AG04450 (cell line): ENCODE measurements around the gene LMF1. TPM values are rescaled to one million over a fixed set of nuclear protein-coding genes. Genes with fewer than 3 reads are reported as not detected.

ENCODE experiments used
- CTCF ChIA-PET: fragments of 300-600, 350-600 bp; formaldehyde crosslinking; extraction: SDS; loops from one replicate; lab custom pipeline; 2022; ENCODE audit warnings: antibody characterized with exemption, inconsistent platforms; lab: Charles Lee
- POLR2A ChIA-PET: fragments of 350-600 bp; formaldehyde crosslinking; extraction: SDS; loops from one replicate; lab custom pipeline; 2021; ENCODE audit warnings: antibody characterized with exemption, inconsistent platforms; lab: Yijun Ruan, JAX
- DNase-seq: peaks from one replicate; pipeline ENCODE4 v3.0.0-alpha.2; 2011; ENCODE audit warnings: low read depth, low spot score
- H3K27ac ChIP-seq: one replicate; pipeline ENCODE4 v1.5.1; 2012; ENCODE audit warnings: low read depth, low read length, control low read depth
- H3K27me3 ChIP-seq: one replicate; pipeline ENCODE4 v1.6.0; 2012; ENCODE audit warnings: low read length; ENCODE audit not compliant: control insufficient read depth, insufficient read depth
- H3K4me3 ChIP-seq: 2 replicates; pipeline ENCODE4 v1.5.1; 2011; ENCODE audit warnings: mild to moderate bottlenecking, low read depth, low read length, control low read depth
- H3K9me3 ChIP-seq: 2 replicates; pipeline ENCODE4 v1.5.1; 2012; ENCODE audit warnings: low read length; ENCODE audit not compliant: control insufficient read depth, insufficient read depth
- polyA plus RNA-seq: library from polyadenylated mRNA; depleted of rRNA; stranded (reverse); fragments of >200 nt; gene quantifications from 2 replicates; pipeline ENCODE4 v1.2.3, GENCODE V29; 2011
- TF ChIP-seq, protein P1 (sequence below): IDR thresholded peaks from 2 replicates; pipeline ENCODE4 v1.5.1; 2011; ENCODE audit warnings: low read depth, low read length, control low read depth, inconsistent platforms

The LMF1 gene
- polyA plus RNA-seq, 1 experiment, result 11.8 TPM

- H3K27ac ChIP-seq, result no peak overlapping the region
- no peak overlapping the region for H3K4me3 ChIP-seq
- POLR2A ChIA-PET, result no interaction called here
- CTCF ChIA-PET, result no interaction called here
- no peak for DNase-seq
- peaks cover 3% of the 10 kb centered on the region for H3K27me3 ChIP-seq
- peaks cover 53% of the 10 kb centered on the region for H3K9me3 ChIP-seq
- TF ChIP-seq, protein P1, sequence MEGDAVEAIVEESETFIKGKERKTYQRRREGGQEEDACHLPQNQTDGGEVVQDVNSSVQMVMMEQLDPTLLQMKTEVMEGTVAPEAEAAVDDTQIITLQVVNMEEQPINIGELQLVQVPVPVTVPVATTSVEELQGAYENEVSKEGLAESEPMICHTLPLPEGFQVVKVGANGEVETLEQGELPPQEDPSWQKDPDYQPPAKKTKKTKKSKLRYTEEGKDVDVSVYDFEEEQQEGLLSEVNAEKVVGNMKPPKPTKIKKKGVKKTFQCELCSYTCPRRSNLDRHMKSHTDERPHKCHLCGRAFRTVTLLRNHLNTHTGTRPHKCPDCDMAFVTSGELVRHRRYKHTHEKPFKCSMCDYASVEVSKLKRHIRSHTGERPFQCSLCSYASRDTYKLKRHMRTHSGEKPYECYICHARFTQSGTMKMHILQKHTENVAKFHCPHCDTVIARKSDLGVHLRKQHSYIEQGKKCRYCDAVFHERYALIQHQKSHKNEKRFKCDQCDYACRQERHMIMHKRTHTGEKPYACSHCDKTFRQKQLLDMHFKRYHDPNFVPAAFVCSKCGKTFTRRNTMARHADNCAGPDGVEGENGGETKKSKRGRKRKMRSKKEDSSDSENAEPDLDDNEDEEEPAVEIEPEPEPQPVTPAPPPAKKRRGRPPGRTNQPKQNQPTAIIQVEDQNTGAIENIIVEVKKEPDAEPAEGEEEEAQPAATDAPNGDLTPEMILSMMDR, result no peak
Measured at GRCh38 chr16:966505-966904, 4.3 kb downstream of the LMF1 start.

- Histone ChIP-seq H3K4me3 (no peak overlapping the region), H3K9me3 (peaks cover 49% of the 10 kb centered on the region), H3K27ac (no peak overlapping the region), H3K27me3 (no peaks in the 10 kb centered on the region)
- TF ChIP-seq, protein P1, result no peak
- POLR2A ChIA-PET, result no interaction called here
- CTCF ChIA-PET, result no interaction called here
- DNase-seq, result no peak
Measured at GRCh38 chr16:966035-966434, 4.7 kb downstream of the LMF1 start.

DNA sequence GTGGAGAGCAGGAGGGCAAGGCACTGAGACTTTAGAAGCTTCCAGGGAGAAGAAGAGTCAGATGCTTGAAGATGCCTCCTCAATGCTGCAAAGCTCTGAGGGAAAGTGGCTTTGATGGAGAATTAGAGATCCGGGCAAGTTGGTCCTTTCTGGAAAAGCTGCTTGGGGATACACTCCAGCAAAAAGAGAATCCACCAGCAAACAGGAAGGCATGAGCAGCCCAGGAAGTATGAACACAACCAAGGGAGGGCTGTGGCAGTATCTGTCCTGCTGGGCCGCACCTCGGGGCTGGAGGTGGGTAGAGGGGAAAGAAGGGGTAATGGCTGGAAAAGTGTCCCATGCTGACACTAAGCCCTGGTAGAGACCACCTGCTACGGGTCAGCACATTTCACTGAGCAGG, 5.3 kb downstream of the LMF1 start:
- no peaks in the 10 kb centered on the region for H3K27me3 ChIP-seq
- DNase-seq, result no peak
- H3K9me3 ChIP-seq, result peaks cover 48% of the 10 kb centered on the region
- POLR2A ChIA-PET, result no interaction called here
- no peak overlapping the region for H3K4me3 ChIP-seq
- CTCF ChIA-PET, result no interaction called here
- TF ChIP-seq, protein P1, result no peak
- no peak overlapping the region for H3K27ac ChIP-seq

- DNase-seq, result no peak
- Histone ChIP-seq H3K27ac (no peak overlapping the region), H3K9me3 (peaks cover 48% of the 10 kb centered on the region), H3K27me3 (no peaks in the 10 kb centered on the region), H3K4me3 (no peak overlapping the region)
- ChIA-PET CTCF (interaction anchor here (1.1 kb wide), 1 partner anchor 91 kb away, joined by 5 read pairs; no protein-coding TSS in a partner anchor), POLR2A (no interaction called here)
- TF ChIP-seq, protein P1, result no peak
Measured at GRCh38 chr16:965036-965395, 5.8 kb downstream of the LMF1 start.

- ChIA-PET CTCF (interaction anchor here (0.6 to 1.1 kb wide), 2 partner anchors 90 to 92 kb away, joined by 3 to 5 read pairs; no protein-coding TSS in a partner anchor), POLR2A (interaction anchor here (0.7 kb wide), 1 partner anchor 104 kb away, joined by 3 read pairs; no protein-coding TSS in a partner anchor)
- no peak for DNase-seq
- Histone ChIP-seq H3K27ac (no peak overlapping the region), H3K9me3 (peaks cover 47% of the 10 kb centered on the region), H3K27me3 (no peaks in the 10 kb centered on the region), H3K4me3 (no peak overlapping the region)
- TF ChIP-seq, protein P1, result no peak
Measured at GRCh38 chr16:964356-965035, 6.3 kb downstream of the LMF1 start.
